ENCODE measurements around the gene NUTF2.

GRCh38 chr16:67914758-67915495 lies 68.2 kb downstream of the NUTF2 start:
- no peak for TF ChIP-seq CTCF (IDR thresholded peaks at IDR 0.05)
- no peak for TF ChIP-seq POLR2A (IDR thresholded peaks at IDR 0.05)

All from vagina (tissue), 2 donors.